ENCODE results near the gene TCEANC. TPM values are rescaled to one million over a fixed set of nuclear protein-coding genes. Genes with fewer than 3 reads are reported as not detected.
A peak's percentile ranks its signal among the peaks of the same experiment; 100 is the strongest.

Gene TCEANC
- total RNA-seq, 1 donor from 2014 or later = 4.5 TPM

GRCh38 chrX:13697976-13698375 lies 45.0 kb downstream of the TCEANC start:
- no peak for TF ChIP-seq CTCF (IDR thresholded peaks at IDR 0.05)
- no peaks in the 10 kb centered on the region for H3K27me3 ChIP-seq
- H3K4me1 ChIP-seq = peaks cover 0 to 20% of the 10 kb centered on the region in 2 donors
- H3K27ac ChIP-seq = no peak overlapping the region
- H3K36me3 ChIP-seq = no peaks in the 10 kb centered on the region
- H3K9me3 ChIP-seq = no peaks in the 10 kb centered on the region
- no peak for DNase-seq (ENCODE audit: low spot score in 2 of 2)
- H3K4me3 ChIP-seq = no peak overlapping the region
- intact Hi-C loops (cut with DNase I) = no loop called here

DNA sequence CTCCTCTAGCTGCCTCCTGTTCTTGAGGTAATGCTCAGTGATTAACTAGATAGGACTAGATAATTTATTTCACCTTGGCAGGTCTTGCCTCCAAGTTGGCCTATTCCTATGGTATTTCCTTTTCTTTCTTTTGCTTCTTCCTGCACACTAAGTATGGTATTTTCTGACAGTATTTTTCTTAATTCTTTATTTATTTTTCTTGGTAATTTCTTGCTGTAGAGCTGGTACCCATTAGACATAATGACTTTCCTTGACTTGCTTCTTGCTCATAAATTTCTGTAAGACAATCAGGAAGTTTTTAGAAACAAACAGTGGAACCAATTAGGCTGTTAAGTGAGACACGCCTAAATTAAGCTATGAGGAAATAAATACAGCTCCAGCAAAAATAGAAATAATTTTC lies 45.5 kb downstream of the TCEANC start:
- Histone ChIP-seq H3K9me3 (no peaks in the 10 kb centered on the region), H3K27ac (no peak overlapping the region), H3K36me3 (no peaks in the 10 kb centered on the region), H3K4me1 (peaks cover 0 to 18% of the 10 kb centered on the region in 2 donors), H3K4me3 (no peak overlapping the region), H3K27me3 (no peaks in the 10 kb centered on the region)
- no peak for DNase-seq (ENCODE audit: low spot score in 2 of 2)
- no peak for TF ChIP-seq CTCF (IDR thresholded peaks at IDR 0.05)
- intact Hi-C loops (cut with DNase I) = no loop called here

GRCh38 chrX:13699183-13699826 lies 46.4 kb downstream of the TCEANC start:
- H3K36me3 ChIP-seq = no peaks in the 10 kb centered on the region
- no peak for DNase-seq (ENCODE audit: low spot score in 2 of 2)
- H3K27ac ChIP-seq = peak overlapping the region; percentile 30 to 31
- intact Hi-C loops (cut with DNase I) = no loop called here
- TF ChIP-seq CTCF (IDR thresholded peaks at IDR 0.05) = no peak
- H3K4me3 ChIP-seq = no peak overlapping the region
- H3K27me3 ChIP-seq = no peaks in the 10 kb centered on the region
- H3K4me1 ChIP-seq = peaks cover 0 to 17% of the 10 kb centered on the region in 2 donors
- no peaks in the 10 kb centered on the region for H3K9me3 ChIP-seq

GRCh38 chrX:13700380-13700779 lies 47.4 kb downstream of the TCEANC start:
- Histone ChIP-seq H3K36me3 (no peaks in the 10 kb centered on the region), H3K4me1 (peaks cover 0 to 12% of the 10 kb centered on the region in 2 donors), H3K27ac (peak overlapping the region in 1 of 2 donors; percentile 0), H3K27me3 (no peaks in the 10 kb centered on the region), H3K4me3 (no peak overlapping the region), H3K9me3 (no peaks in the 10 kb centered on the region)
- DNase-seq (ENCODE audit: low spot score in 2 of 2) = no peak
- intact Hi-C loops (cut with DNase I) = no loop called here
- no peak for TF ChIP-seq CTCF (IDR thresholded peaks at IDR 0.05)

- Histone ChIP-seq H3K9me3 (no peaks in the 10 kb centered on the region), H3K4me1 (peaks cover 0 to 12% of the 10 kb centered on the region in 2 donors), H3K4me3 (no peak overlapping the region), H3K27ac (no peak overlapping the region), H3K27me3 (no peaks in the 10 kb centered on the region), H3K36me3 (peaks cover 0 to 4% of the 10 kb centered on the region in 2 donors)
- DNase-seq (ENCODE audit: low spot score in 2 of 2) = no peak
- intact Hi-C loops (cut with DNase I) = no loop called here
- no peak for TF ChIP-seq CTCF (IDR thresholded peaks at IDR 0.05)
Measured at GRCh38 chrX:13702111-13702789, 49.3 kb downstream of the TCEANC start.
